Loucy (cell line): ENCODE results near the gene SORBS1.

Experiments
- H2AFZ ChIP-seq: fragments of 200-600 bp; sonication (generic); 2 replicates; pipeline ENCODE4 v1.6.0; 2016; ENCODE audit warnings: antibody characterized with exemption, mild to moderate bottlenecking, low read length, moderate library complexity
- H3F3A ChIP-seq: fragments of 200-600 bp; 2 replicates; pipeline ENCODE4 v1.6.0; 2016; ENCODE audit warnings: antibody characterized with exemption, low read depth, mild to moderate bottlenecking
- H3K27me3 ChIP-seq: fragments of 200-600 bp; sonication (generic); 2 replicates; pipeline ENCODE4 v1.6.1; 2014; ENCODE audit warnings: low read length, mild to moderate bottlenecking; ENCODE audit not compliant: insufficient read depth, poor library complexity, severe bottlenecking
- H3K36me3 ChIP-seq: fragments of 200-600 bp; sonication (generic); 2 replicates; pipeline ENCODE4 v1.6.1; 2016; ENCODE audit warnings: low read length; ENCODE audit not compliant: insufficient read depth
- H3K4me1 ChIP-seq: fragments of 200-600 bp; sonication (generic); 2 replicates; pipeline ENCODE4 v1.5.1; 2014; ENCODE audit warnings: low read length, mild to moderate bottlenecking; ENCODE audit not compliant: insufficient read depth, poor library complexity, severe bottlenecking
- H3K4me2 ChIP-seq: fragments of 200-600 bp; sonication (generic); 2 replicates; pipeline ENCODE4 v1.6.0; 2014; ENCODE audit warnings: antibody characterized with exemption, low read length, low read depth, mild to moderate bottlenecking; ENCODE audit not compliant: poor library complexity, severe bottlenecking
- H3K4me3 ChIP-seq: fragments of 200-600 bp; sonication (generic); 2 replicates; pipeline ENCODE4 v1.5.1; 2014; ENCODE audit warnings: low read length, mild to moderate bottlenecking, mixed read lengths; ENCODE audit not compliant: poor library complexity, severe bottlenecking
- H3K79me2 ChIP-seq: fragments of 200-600 bp; sonication (generic); 2 replicates; pipeline ENCODE4 v1.6.1; 2014; ENCODE audit warnings: low read length; ENCODE audit not compliant: insufficient read depth
- H3K9ac ChIP-seq: fragments of 200-600 bp; sonication (generic); 2 replicates; pipeline ENCODE4 v1.6.0; 2014; ENCODE audit warnings: mild to moderate bottlenecking, low read depth, low read length, moderate library complexity; ENCODE audit not compliant: poor library complexity, severe bottlenecking
- H3K9me2 ChIP-seq: fragments of 200-600 bp; sonication (generic); replicated peaks from 2 replicates; pipeline ENCODE4 v1.6.1; 2016; ENCODE audit warnings: low read depth, low read length, mixed read lengths
- H3K9me3 ChIP-seq: fragments of 200-600 bp; sonication (generic); 2 replicates; pipeline ENCODE4 v1.6.1; 2014; ENCODE audit warnings: mild to moderate bottlenecking, antibody characterized with exemption, low read length, low read depth; ENCODE audit not compliant: insufficient read depth
- H4K20me1 ChIP-seq: fragments of 200-600 bp; sonication (generic); 2 replicates; pipeline ENCODE4 v1.6.0; 2014; ENCODE audit warnings: antibody characterized with exemption, low read length, mild to moderate bottlenecking; ENCODE audit not compliant: insufficient read depth, poor library complexity, severe bottlenecking
- CTCF ChIP-seq: fragments of 200-600 bp; sonication (generic); conservative IDR thresholded peaks from 2 replicates; pipeline ENCODE4 v1.5.1; 2014; ENCODE audit warnings: mild to moderate bottlenecking, antibody characterized with exemption, low read length
- EZH2phosphoT487 ChIP-seq: fragments of 200-600 bp; IDR thresholded peaks from 2 replicates; pipeline ENCODE4 v1.6.1; 2018; ENCODE audit warnings: antibody characterized with exemption, mild to moderate bottlenecking, moderate library complexity, borderline replicate concordance

Gene SORBS1

GRCh38 chr10:95324436-95325268, 236.5 kb downstream of the SORBS1 start:
- no peaks in the 10 kb centered on the region for H3K9me3 ChIP-seq
- no peak overlapping the region for H3K9ac ChIP-seq
- no peaks in the 10 kb centered on the region for H4K20me1 ChIP-seq
- no peaks in the 10 kb centered on the region for H3F3A ChIP-seq
- no peak overlapping the region for H2AFZ ChIP-seq
- TF ChIP-seq CTCF: no peak
- no peak for TF ChIP-seq EZH2phosphoT487
- no peaks in the 10 kb centered on the region for H3K36me3 ChIP-seq
- peaks cover 22% of the 10 kb centered on the region for H3K4me1 ChIP-seq
- no peaks in the 10 kb centered on the region for H3K27me3 ChIP-seq
- no peaks in the 10 kb centered on the region for H3K9me2 ChIP-seq
- H3K79me2 ChIP-seq: no peaks in the 10 kb centered on the region
- H3K4me3 ChIP-seq: no peak overlapping the region
- no peak overlapping the region for H3K4me2 ChIP-seq

- TF ChIP-seq EZH2phosphoT487: no peak
- TF ChIP-seq CTCF: no peak
- peaks cover 14% of the 10 kb centered on the region for H3K4me1 ChIP-seq
- H3K27me3 ChIP-seq: no peaks in the 10 kb centered on the region
- no peak overlapping the region for H3K9ac ChIP-seq
- no peaks in the 10 kb centered on the region for H3K9me2 ChIP-seq
- no peaks in the 10 kb centered on the region for H3K9me3 ChIP-seq
- H3K4me3 ChIP-seq: no peak overlapping the region
- H3K79me2 ChIP-seq: no peaks in the 10 kb centered on the region
- no peaks in the 10 kb centered on the region for H4K20me1 ChIP-seq
- H3K36me3 ChIP-seq: no peaks in the 10 kb centered on the region
- H2AFZ ChIP-seq: no peak overlapping the region
- H3F3A ChIP-seq: no peaks in the 10 kb centered on the region
- no peak overlapping the region for H3K4me2 ChIP-seq
Measured at GRCh38 chr10:95321554-95322301, 239.4 kb downstream of the SORBS1 start.

DNA sequence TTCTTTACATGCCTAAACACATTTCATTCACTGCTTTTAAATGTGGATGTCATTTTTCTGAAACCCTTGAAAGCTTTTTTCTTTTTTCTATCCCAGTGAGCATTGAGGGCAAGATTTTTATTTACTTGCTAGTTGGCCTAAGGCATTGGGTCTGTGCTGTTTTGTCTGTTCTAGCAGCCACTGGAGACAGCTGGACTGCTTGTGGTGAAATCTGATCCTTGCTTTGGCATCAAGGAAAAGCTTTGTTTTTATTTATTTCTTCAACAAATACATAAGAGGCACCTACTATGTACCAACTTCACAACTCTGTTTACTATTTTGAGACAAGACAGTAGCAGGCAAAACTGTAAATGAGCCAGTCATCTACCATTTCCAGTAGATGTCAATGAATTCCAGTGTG, 241.9 kb downstream of the SORBS1 start:
- TF ChIP-seq EZH2phosphoT487 (no peak), CTCF (no peak)
- H3K9me2 ChIP-seq: no peaks in the 10 kb centered on the region
- H3K4me1 ChIP-seq: peaks cover 29% of the 10 kb centered on the region
- H3K4me2 ChIP-seq: no peak overlapping the region
- H4K20me1 ChIP-seq: no peaks in the 10 kb centered on the region
- H3F3A ChIP-seq: no peaks in the 10 kb centered on the region
- no peak overlapping the region for H2AFZ ChIP-seq
- H3K27me3 ChIP-seq: no peaks in the 10 kb centered on the region
- no peaks in the 10 kb centered on the region for H3K79me2 ChIP-seq
- no peaks in the 10 kb centered on the region for H3K36me3 ChIP-seq
- no peak overlapping the region for H3K4me3 ChIP-seq
- H3K9me3 ChIP-seq: no peaks in the 10 kb centered on the region
- no peak overlapping the region for H3K9ac ChIP-seq
